IMR-90 (cell line): ENCODE results near the gene ITPR2. TPM values are rescaled to one million over a fixed set of nuclear protein-coding genes. Genes with fewer than 3 reads are reported as not detected.

Experiments used
- ATAC-seq: fragments of 200-7000 bp; cut with Tn5 transposase; 2 replicates; pipeline ENCODE4 v1.9.1; 2020; ENCODE audit warnings: low read depth, mild to moderate bottlenecking, moderate library complexity
- BruUV-seq: library from RNA; stranded (reverse); fragments of 400-500 nt; replicated peaks from 2 replicates; lab custom pipeline; 2021; lab: Mats Ljungman, UMichigan
- CTCF ChIA-PET: fragments of 300-600 bp; formaldehyde crosslinking; extraction: SDS; loops from one replicate; lab custom pipeline; 2021; ENCODE audit warnings: antibody characterized with exemption; lab: Yijun Ruan, JAX
- POLR2A ChIA-PET: fragments of 300-600 bp; sonication (Branson Sonifier 250); formaldehyde crosslinking; loops from one replicate; lab custom pipeline; 2022; ENCODE audit warnings: antibody characterized with exemption; ENCODE audit not compliant: unreplicated experiment; lab: Charles Lee
- DNase-seq: peaks from one replicate; pipeline ENCODE4 v3.0.0; 2013
- H2AFZ ChIP-seq: replicated peaks from 2 replicates; pipeline ENCODE3; 2013; ENCODE audit warnings: low read length, mild to moderate bottlenecking; ENCODE audit not compliant: poor library complexity
- H2AK5ac ChIP-seq: 2 replicates; pipeline ENCODE4 v1.6.1; 2013; ENCODE audit warnings: low read depth, low read length, inconsistent platforms
- H2AK9ac ChIP-seq: replicated peaks from 2 replicates; pipeline ENCODE3; 2013; ENCODE audit warnings: mild to moderate bottlenecking, low read depth, low read length, moderate library complexity; ENCODE audit not compliant: poor library complexity
- H2BK120ac ChIP-seq: 2 replicates; pipeline ENCODE4 v1.6.1; 2013; ENCODE audit warnings: low read depth, low read length, inconsistent platforms
- H2BK15ac ChIP-seq: 3 replicates; pipeline ENCODE4 v1.6.1; 2013; ENCODE audit warnings: low read depth, low read length, inconsistent platforms
- H2BK20ac ChIP-seq: 2 replicates; pipeline ENCODE4 v1.6.1; 2013; ENCODE audit warnings: low read depth, mild to moderate bottlenecking, inconsistent platforms, low read length, moderate library complexity
- H2BK5ac ChIP-seq: 2 replicates; pipeline ENCODE4 v1.6.1; 2013; ENCODE audit warnings: mild to moderate bottlenecking, low read depth, low read length, inconsistent platforms; ENCODE audit not compliant: poor library complexity, severe bottlenecking
- H3K14ac ChIP-seq: replicated peaks from 2 replicates; pipeline ENCODE4 v1.6.1; 2013; ENCODE audit warnings: low read depth, low read length, inconsistent platforms
- H3K18ac ChIP-seq: 2 replicates; pipeline ENCODE4 v1.6.1; 2013; ENCODE audit warnings: low read depth, low read length, control low read depth
- H3K23ac ChIP-seq: 2 replicates; pipeline ENCODE4 v1.6.1; 2013; ENCODE audit warnings: low read depth, low read length, inconsistent platforms
- H3K27ac ChIP-seq: 2 replicates; pipeline ENCODE4 v1.5.1; 2013; ENCODE audit warnings: mild to moderate bottlenecking, control low read depth, low read length; ENCODE audit not compliant: insufficient read depth
- H3K27me3 ChIP-seq: 2 replicates; pipeline ENCODE4 v1.6.1; 2013; ENCODE audit warnings: low read length; ENCODE audit not compliant: control insufficient read depth, insufficient read depth
- H3K36me3 ChIP-seq: 2 replicates; pipeline ENCODE4 v1.6.1; 2013; ENCODE audit warnings: low read length, mixed read lengths; ENCODE audit not compliant: control insufficient read depth, insufficient read depth
- H3K4ac ChIP-seq: 2 replicates; pipeline ENCODE4 v1.6.1; 2013; ENCODE audit warnings: low read depth, low read length, inconsistent platforms
- H3K4me1 ChIP-seq: 2 replicates; pipeline ENCODE4 v1.6.1; 2013; ENCODE audit warnings: low read length, mixed read lengths; ENCODE audit not compliant: control insufficient read depth, insufficient read depth
- H3K4me2 ChIP-seq: 2 replicates; pipeline ENCODE4 v1.6.1; 2013; ENCODE audit warnings: low read depth, mild to moderate bottlenecking, control low read depth, low read length, moderate library complexity
- H3K4me3 ChIP-seq: 2 replicates; pipeline ENCODE4 v1.5.1; 2013; ENCODE audit warnings: low read depth, mild to moderate bottlenecking, control low read depth, low read length, moderate library complexity; ENCODE audit not compliant: insufficient read depth
- H3K56ac ChIP-seq: 2 replicates; pipeline ENCODE4 v1.6.1; 2013; ENCODE audit warnings: low read length, inconsistent platforms; ENCODE audit not compliant: insufficient read depth; ENCODE audit errors: extremely low read depth
- H3K79me1 ChIP-seq, 2 experiments: 2 replicates each; pipeline ENCODE4 v1.6.1; 2013; ENCODE audit warnings: low read length in 2 of 2, inconsistent platforms in 1 of 2, low read depth in 1 of 2
- H3K9ac ChIP-seq: 2 replicates; pipeline ENCODE4 v1.6.1; 2013; ENCODE audit warnings: low read depth, low read length, control low read depth
- H3K9me1 ChIP-seq: 2 replicates; pipeline ENCODE4 v1.6.1; 2013; ENCODE audit warnings: low read length, inconsistent platforms; ENCODE audit not compliant: insufficient read depth
- H3K9me3 ChIP-seq: 2 replicates; pipeline ENCODE4 v1.6.1; 2013; ENCODE audit warnings: low read length; ENCODE audit not compliant: control insufficient read depth, insufficient read depth
- H4K20me1 ChIP-seq: 2 replicates; pipeline ENCODE4 v1.6.1; 2013; ENCODE audit warnings: low read length, inconsistent platforms; ENCODE audit not compliant: insufficient read depth
- H4K5ac ChIP-seq: 2 replicates; pipeline ENCODE4 v1.6.1; 2013; ENCODE audit warnings: mild to moderate bottlenecking, low read depth, low read length, control low read depth
- H4K8ac ChIP-seq, 2 experiments: 2 replicates each; pipeline ENCODE4 v1.6.1; 2013; ENCODE audit warnings: low read depth in 2 of 2, low read length in 2 of 2, control low read depth in 1 of 2, inconsistent platforms in 1 of 2
- H4K91ac ChIP-seq: 2 replicates; pipeline ENCODE4 v1.6.1; 2013; ENCODE audit warnings: low read depth, low read length, inconsistent platforms; ENCODE audit not compliant: insufficient read depth
- BHLHE40 ChIP-seq: fragments of 150-350 bp; IDR thresholded peaks from 2 replicates; pipeline ENCODE4 v1.6.1; 2016; ENCODE audit warnings: mild to moderate bottlenecking, low read depth, low read length
- CEBPB ChIP-seq: IDR thresholded peaks from 2 replicates; pipeline ENCODE4 v1.6.1; 2012; ENCODE audit warnings: low read depth, low read length, improper control_type of control experiment
- CHD1 ChIP-seq: IDR thresholded peaks from 2 replicates; pipeline ENCODE4 v1.6.1; 2012; ENCODE audit warnings: low read depth, low read length, improper control_type of control experiment
- CTCF ChIP-seq: conservative IDR thresholded peaks from 2 replicates; pipeline ENCODE4 v1.5.1; 2012; ENCODE audit warnings: mild to moderate bottlenecking, low read depth, low read length, improper control_type of control experiment
- ELK1 ChIP-seq: fragments of 150-350 bp; IDR thresholded peaks from 2 replicates; pipeline ENCODE4 v1.6.1; 2016; ENCODE audit warnings: low read depth, mild to moderate bottlenecking, low read length, moderate library complexity, borderline replicate concordance
- FOS ChIP-seq: fragments of 150-350 bp; IDR thresholded peaks from 2 replicates; pipeline ENCODE4 v1.6.1; 2016; ENCODE audit warnings: low read depth, low read length
- MAFK ChIP-seq: IDR thresholded peaks from 2 replicates; pipeline ENCODE4 v1.6.1; 2012; ENCODE audit warnings: low read depth, low read length, improper control_type of control experiment
- MAZ ChIP-seq: IDR thresholded peaks from 2 replicates; pipeline ENCODE4 v1.6.1; 2012; ENCODE audit warnings: low read depth, mild to moderate bottlenecking, low read length, improper control_type of control experiment, moderate library complexity, borderline replicate concordance
- MXI1 ChIP-seq: IDR thresholded peaks from 2 replicates; pipeline ENCODE4 v1.6.1; 2012; ENCODE audit warnings: low read depth, mild to moderate bottlenecking, low read length, moderate library complexity, borderline replicate concordance
- NFE2L2 ChIP-seq: fragments of 150-350 bp; IDR thresholded peaks from 2 replicates; pipeline ENCODE4 v1.6.1; 2016; ENCODE audit warnings: low read depth, mild to moderate bottlenecking, low read length
- POLR2A ChIP-seq: IDR thresholded peaks from 2 replicates; pipeline ENCODE4 v1.6.1; 2012; ENCODE audit warnings: mild to moderate bottlenecking, low read depth, low read length
- RAD21 ChIP-seq: IDR thresholded peaks from 2 replicates; pipeline ENCODE4 v1.6.1; 2012; ENCODE audit warnings: low read length, improper control_type of control experiment
- RCOR1 ChIP-seq: IDR thresholded peaks from 2 replicates; pipeline ENCODE4 v1.6.1; 2012; ENCODE audit warnings: mild to moderate bottlenecking, low read length, improper control_type of control experiment; ENCODE audit not compliant: insufficient replicate concordance
- RFX5 ChIP-seq: IDR thresholded peaks from 2 replicates; pipeline ENCODE4 v1.8.0; 2012; ENCODE audit warnings: low read depth, mild to moderate bottlenecking, low read length, moderate library complexity
- SMC3 ChIP-seq: fragments of 150-350 bp; IDR thresholded peaks from 2 replicates; pipeline ENCODE4 v1.6.1; 2016; ENCODE audit warnings: low read depth, mild to moderate bottlenecking, antibody characterized with exemption, low read length, moderate library complexity
- USF2 ChIP-seq: fragments of 150-350 bp; IDR thresholded peaks from 2 replicates; pipeline ENCODE4 v1.6.1; 2017; ENCODE audit warnings: mild to moderate bottlenecking, antibody characterized with exemption, low read length, low read depth
- WGBS, 2 experiments: methylation state at CpG; one replicate each; pipeline versions ENCODE4 v1.1.5 to v1.1.7; 2013; ENCODE audit warnings: missing lambda C conversion rate in 2 of 2; ENCODE audit not compliant: insufficient read length in 1 of 2; ENCODE audit errors: extremely low coverage in 2 of 2; 5-methylcytosine and 5-hydroxymethylcytosine counted together
- dilution Hi-C: fragments of 300-500 bp; cut with HindIII; formaldehyde crosslinking; loops from one replicate; pipeline ENCODE4 v1.14.3; 2018; ENCODE audit warnings: low sequenced_read_pairs; ENCODE audit not compliant: unreplicated experiment
- in situ Hi-C: fragments of 300-500 bp; cut with MboI; formaldehyde crosslinking; loops from 3 replicates; pipeline ENCODE4 v1.14.3; 2019; ENCODE audit warnings: low sequenced_read_pairs, inconsistent platforms, mixed read lengths
- intact Hi-C: fragments of 100-400 bp; cut with micrococcal nuclease; formaldehyde crosslinking; loops from 2 replicates; pipeline ENCODE4 v1.10.0; 2022
- polyA plus RNA-seq, 3 experiments: library from polyadenylated mRNA; depleted of rRNA; stranded (reverse); fragments of >200 nt; gene quantifications; 2 replicates each; pipeline ENCODE4 v1.2.3, GENCODE V29; 2012; ENCODE audit warnings: low replicate concordance in 1 of 3
- total RNA-seq: library from RNA; depleted of rRNA; stranded (reverse); fragments of >200 nt; gene quantifications from 2 replicates; pipeline ENCODE4 v1.2.3, GENCODE V29; 2012

The ITPR2 gene
- total and polyA plus RNA-seq, 2 of the 4 experiments (the other 2 are of a cell fraction) = 1.2 to 9.0 TPM

- Histone ChIP-seq H3K27me3 (no peaks in the 10 kb centered on the region), H4K8ac (no peak overlapping the region), H3K4ac (no peak overlapping the region), H3K9ac (no peak overlapping the region), H3K18ac (no peak overlapping the region), H4K5ac (no peak overlapping the region), H4K20me1 (no peaks in the 10 kb centered on the region), H3K27ac (no peak overlapping the region), H2BK20ac (no peak overlapping the region), H3K4me1 (no peaks in the 10 kb centered on the region), H2AFZ (no peak overlapping the region), H2AK9ac (no peak overlapping the region), H3K9me1 (no peaks in the 10 kb centered on the region), H2BK15ac (no peak overlapping the region), H3K4me2 (no peak overlapping the region), H4K91ac (no peak overlapping the region), H2BK120ac (no peak overlapping the region), H3K36me3 (no peaks in the 10 kb centered on the region), H3K23ac (no peak overlapping the region), H3K79me1 (no peaks in the 10 kb centered on the region), H3K4me3 (no peak overlapping the region), H3K9me3 (no peaks in the 10 kb centered on the region), H3K56ac (no peak overlapping the region), H2BK5ac (no peak overlapping the region), H2AK5ac (no peak overlapping the region), H3K14ac (no peak overlapping the region)
- ChIA-PET POLR2A (no interaction called here), CTCF (interaction anchor here (0.6 kb wide), 1 partner anchor 46 kb away, joined by 3 read pairs; no protein-coding TSS in a partner anchor)
- no CpG with 5 or more reads among the region's 3 CpGs for WGBS, 2 experiments
- no peak for DNase-seq
- in situ Hi-C loops (no loop called here), dilution Hi-C loops (no loop called here), intact Hi-C loops (no loop called here)
- ATAC-seq = no peak
- BruUV-seq = no TSS peak
- no peak for TF ChIP-seq SMC3
- no peak for TF ChIP-seq CTCF
- TF ChIP-seq MXI1 = no peak
- no peak for TF ChIP-seq CHD1
- TF ChIP-seq FOS = no peak
- TF ChIP-seq MAFK = no peak
- TF ChIP-seq ELK1 = no peak
- TF ChIP-seq RCOR1 = no peak
- no peak for TF ChIP-seq CEBPB
- TF ChIP-seq USF2 = no peak
- no peak for TF ChIP-seq MAZ
- TF ChIP-seq NFE2L2 = no peak
- TF ChIP-seq RFX5 = no peak
- TF ChIP-seq POLR2A = no peak
- TF ChIP-seq BHLHE40 = no peak
- no peak for TF ChIP-seq RAD21
Measured at GRCh38 chr12:26839512-26839911, 6.5 kb upstream of the ITPR2 start.
